ENCODE measurements around the gene GGTLC3.
"Not testable (repeated sequence)": the region's sequence is repeated elsewhere in the genome, so short reads cannot be mapped to it uniquely, and the experiment has no call there.

Gene GGTLC3

DNA sequence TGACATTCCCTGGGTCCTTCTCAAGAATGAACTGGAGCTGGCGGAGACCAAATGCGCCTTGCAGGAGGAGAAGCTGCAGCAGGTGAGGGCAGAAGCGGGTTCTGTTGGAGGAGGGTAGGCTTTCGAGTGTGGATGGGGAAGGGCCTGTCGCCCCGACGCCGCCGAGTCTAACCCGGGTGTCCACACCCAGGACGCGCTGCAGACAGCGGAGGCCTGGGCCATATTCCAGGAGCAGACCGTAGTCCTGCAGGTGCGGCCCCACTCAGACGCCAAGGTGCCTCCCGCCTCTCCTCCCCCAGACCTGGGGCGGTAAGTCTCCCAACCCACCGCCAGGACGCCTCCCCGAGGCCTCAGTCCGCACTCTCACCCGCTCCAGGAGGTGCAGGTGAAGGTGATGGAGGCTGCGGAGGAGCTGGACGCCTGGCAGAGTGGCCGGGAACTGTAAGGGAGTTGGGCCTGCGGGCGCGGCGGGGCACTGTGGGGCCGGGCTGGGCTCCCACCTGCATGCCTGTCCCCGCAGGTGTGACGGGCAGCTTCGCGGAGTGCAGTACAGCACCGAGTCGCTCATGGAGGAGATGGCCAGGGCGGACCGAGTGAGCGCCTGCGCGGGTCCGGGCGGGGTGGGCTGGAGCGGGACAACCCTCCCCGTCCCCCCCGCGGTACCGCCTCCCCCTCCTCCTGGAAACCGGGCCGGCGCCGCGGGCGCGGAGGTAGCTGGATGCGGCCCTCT lies 11.6 kb upstream of the GGTLC3 start:
- in situ Hi-C loops (cut with HindIII; ENCODE audit: low pct_ligation_motif_present, low sequenced_read_pairs); H3K27ac ChIP-seq; H3K27me3 ChIP-seq (replicated peaks); H3K36me3 ChIP-seq (replicated peaks); H3K4me3 ChIP-seq (ENCODE audit: low read depth, low read length); DNase-seq: not testable (repeated sequence)

DNA sequence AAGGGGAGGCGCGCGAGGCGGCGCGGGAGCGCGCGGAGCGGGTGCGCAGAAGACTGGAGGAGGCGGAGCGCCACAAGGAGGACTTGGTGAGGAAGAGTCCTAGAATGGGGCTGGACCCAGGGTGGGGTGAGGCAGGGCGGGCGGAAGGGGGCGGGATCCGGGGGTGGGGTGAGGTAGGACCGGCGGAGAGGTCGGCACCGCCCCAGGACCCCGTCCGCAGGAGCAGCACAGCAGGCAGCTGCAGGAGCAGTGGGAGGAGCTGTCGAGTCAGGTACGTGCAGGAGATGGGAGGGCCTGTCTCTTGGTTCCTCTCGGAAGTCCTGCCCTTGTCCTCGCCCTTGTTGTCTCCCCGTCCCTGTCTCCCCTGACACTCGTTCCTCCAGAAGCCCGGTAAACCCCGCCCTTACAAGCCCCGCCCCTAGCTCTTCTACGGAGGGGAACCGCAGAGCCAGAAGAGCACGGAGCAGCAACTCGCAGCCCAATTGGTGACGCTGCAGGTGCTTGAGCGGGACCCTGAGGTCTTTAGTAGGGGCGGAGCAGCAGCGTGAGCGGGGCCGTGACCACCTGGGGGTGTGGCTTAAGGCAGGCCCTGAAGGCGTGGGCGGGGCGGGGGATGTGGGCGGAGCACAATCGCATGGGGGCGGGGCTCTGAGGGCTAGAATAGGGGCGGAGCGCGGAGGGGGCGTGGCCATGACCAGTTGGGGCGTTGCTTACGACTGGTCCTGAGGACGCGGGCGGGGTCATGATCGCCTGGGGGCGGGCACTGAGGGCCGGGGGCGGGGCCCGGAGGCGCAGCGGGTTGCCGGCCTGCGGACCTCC lies 10.8 kb upstream of the GGTLC3 start:
- H3K27me3 ChIP-seq (replicated peaks); in situ Hi-C loops (cut with HindIII; ENCODE audit: low pct_ligation_motif_present, low sequenced_read_pairs); H3K36me3 ChIP-seq (replicated peaks); H3K4me3 ChIP-seq (ENCODE audit: low read depth, low read length); H3K27ac ChIP-seq: not testable (repeated sequence)
- peak; percentile 47 for DNase-seq

DNA sequence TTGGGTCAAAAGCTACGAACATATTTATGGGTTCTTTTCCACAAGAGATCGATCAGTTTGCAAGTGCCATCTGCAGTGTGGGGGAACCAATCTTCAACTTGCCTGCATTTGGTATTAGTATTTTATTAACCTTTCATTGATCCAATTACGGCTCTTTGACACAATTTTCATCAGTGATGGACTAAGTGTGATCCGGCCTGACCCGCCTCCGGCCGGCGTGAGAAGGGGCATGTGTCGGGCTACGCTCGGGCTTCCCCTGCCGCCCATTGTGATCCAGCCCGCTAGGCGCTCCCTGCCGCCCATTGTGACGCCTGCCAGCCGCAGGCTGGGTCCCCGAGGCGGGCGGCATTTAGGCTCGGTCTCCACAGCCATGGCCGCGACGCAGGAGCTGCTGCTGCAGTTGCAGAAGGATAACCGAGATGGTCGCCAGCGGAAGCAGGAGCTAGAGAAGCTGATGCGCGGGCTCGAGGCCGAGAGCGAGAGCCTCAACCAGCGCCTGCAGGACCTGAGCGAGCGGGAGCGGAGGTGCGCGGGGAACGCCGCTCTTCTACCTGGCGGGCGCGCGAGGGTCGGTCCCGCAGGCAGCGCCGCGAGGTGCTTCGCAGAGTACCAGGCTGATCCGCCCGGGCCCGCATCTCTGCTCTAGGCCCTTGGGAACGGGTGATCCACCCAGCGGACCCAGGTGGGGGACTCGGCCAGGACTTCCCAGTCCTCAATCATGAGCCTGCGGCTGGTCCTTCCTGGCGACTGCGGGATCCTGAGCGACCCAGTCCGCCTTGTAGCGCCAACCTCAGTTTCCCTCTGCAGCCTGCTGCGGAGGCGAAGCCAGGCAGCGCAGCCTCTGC lies 10.0 kb upstream of the GGTLC3 start, which contains the start of gene TMEM191B:
TMEM191B (plus strand) TSS at position 51 of the 845 bp plus-strand sequence; CDS start at position 230, 179 bp downstream.
- DNase-seq; H3K27ac ChIP-seq; H3K36me3 ChIP-seq (replicated peaks); in situ Hi-C loops (cut with HindIII; ENCODE audit: low pct_ligation_motif_present, low sequenced_read_pairs); H3K27me3 ChIP-seq (replicated peaks); H3K4me3 ChIP-seq (ENCODE audit: low read depth, low read length): not testable (repeated sequence)

DNA sequence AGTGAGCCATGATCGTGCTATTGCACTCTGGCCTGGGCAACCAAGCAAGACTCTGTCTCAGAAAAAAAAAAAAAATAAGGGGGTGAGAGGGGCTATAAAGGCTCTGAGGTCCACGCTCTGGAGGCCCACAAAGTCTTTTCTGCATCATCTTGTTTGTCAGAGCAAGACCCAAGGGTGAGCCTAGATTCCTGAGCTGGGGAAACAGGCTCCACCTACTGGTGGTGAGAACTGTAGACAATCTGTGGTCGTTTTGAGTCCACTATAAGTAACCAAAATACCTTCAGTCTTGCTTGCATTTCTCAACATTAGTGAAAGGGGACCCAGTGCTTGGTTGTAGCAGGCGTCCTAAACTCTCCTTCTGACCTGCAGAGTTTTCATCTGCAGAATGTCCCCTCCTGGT lies 5.4 kb upstream of the GGTLC3 start:
- H3K27ac ChIP-seq; H3K36me3 ChIP-seq (replicated peaks); H3K27me3 ChIP-seq (replicated peaks); in situ Hi-C loops (cut with HindIII; ENCODE audit: low pct_ligation_motif_present, low sequenced_read_pairs); H3K4me3 ChIP-seq (ENCODE audit: low read depth, low read length); DNase-seq: not testable (repeated sequence)

DNA sequence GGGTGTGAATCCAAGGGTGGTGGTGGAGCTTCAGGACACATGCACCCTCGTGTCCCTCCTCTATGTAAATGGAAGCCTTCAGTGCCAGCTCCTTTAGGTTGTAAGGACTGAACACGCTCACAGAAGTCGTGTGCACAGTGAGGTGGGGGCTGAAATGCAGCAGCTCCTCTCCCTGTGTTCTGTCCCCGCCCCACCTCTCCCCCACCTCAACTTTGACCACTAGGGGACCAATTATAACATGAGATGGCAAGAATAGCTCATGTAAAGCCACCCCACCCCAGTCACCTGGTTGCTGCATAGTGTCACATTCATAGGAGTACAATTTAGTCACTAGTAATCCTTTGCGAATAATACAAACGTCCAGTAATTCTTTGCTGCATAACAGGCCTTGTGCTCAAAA lies 4.8 kb upstream of the GGTLC3 start:
- H3K27me3 ChIP-seq (replicated peaks); DNase-seq; H3K27ac ChIP-seq; in situ Hi-C loops (cut with HindIII; ENCODE audit: low pct_ligation_motif_present, low sequenced_read_pairs); H3K4me3 ChIP-seq (ENCODE audit: low read depth, low read length); H3K36me3 ChIP-seq (replicated peaks): not testable (repeated sequence)

DNA sequence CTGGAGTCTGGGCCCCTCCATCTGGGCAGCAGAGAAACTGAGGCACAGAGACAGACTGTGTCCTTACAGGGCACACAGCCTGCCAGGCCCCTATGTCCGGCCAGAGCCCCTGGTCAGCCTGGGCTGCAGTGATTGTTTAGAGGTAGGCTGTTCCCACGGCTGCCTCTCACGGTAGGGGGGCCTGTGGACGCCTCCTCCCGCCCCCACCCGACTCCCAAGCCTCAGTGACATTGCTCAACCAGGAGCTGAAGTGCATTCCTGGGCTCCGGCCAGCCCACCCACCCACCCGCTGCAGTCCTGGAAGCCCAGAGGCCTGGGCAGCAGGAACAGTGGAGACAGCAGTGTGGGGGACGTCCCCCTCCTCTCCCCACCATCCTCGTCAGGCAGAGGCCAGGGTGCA lies 4.5 kb downstream of the GGTLC3 start:
- H3K36me3 ChIP-seq (replicated peaks); in situ Hi-C loops (cut with HindIII; ENCODE audit: low pct_ligation_motif_present, low sequenced_read_pairs); H3K27ac ChIP-seq; H3K4me3 ChIP-seq (ENCODE audit: low read depth, low read length); H3K27me3 ChIP-seq (replicated peaks); DNase-seq: not testable (repeated sequence)

DNA sequence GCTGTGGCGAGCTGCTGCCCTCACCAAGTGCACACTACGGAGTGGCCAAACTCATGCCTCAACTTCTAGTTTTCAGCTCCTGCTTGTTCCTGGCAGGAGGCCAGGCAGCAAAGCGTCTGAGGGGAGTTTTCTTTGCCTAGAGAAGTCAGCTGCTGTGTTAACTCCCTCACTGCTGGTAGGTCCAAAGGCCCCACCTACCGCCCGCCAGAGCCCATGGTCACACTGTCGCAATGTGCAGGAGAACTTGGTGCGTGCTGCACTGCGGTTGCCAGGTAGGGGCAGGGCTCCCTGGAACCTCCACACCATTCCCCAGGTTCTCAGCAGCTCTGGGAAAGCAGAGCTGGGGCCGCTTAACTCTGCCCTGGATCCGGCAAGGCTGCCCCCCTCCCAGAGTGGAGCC lies 5.6 kb downstream of the GGTLC3 start:
- in situ Hi-C loops (cut with HindIII; ENCODE audit: low pct_ligation_motif_present, low sequenced_read_pairs); H3K36me3 ChIP-seq (replicated peaks); H3K27me3 ChIP-seq (replicated peaks); H3K27ac ChIP-seq; H3K4me3 ChIP-seq (ENCODE audit: low read depth, low read length); DNase-seq: not testable (repeated sequence)

DNA sequence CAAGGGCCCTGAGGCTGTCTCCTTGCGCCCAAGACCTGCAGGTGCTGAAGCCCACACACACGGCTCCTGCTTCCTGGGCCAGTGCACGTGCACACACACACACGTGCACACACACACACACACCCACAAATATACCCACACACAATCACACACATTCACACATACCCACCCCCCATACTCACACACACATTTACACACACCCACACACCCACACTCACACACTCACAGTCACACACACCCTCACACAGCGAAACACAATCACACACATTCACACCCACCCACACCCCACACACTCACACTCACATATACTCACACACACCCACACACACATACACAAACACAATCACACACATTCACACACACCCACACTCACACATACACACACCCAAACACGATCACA lies 6.6 kb downstream of the GGTLC3 start:
- H3K36me3 ChIP-seq (replicated peaks); H3K27me3 ChIP-seq (replicated peaks); DNase-seq; in situ Hi-C loops (cut with HindIII; ENCODE audit: low pct_ligation_motif_present, low sequenced_read_pairs); H3K4me3 ChIP-seq (ENCODE audit: low read depth, low read length); H3K27ac ChIP-seq: not testable (repeated sequence)

DNA sequence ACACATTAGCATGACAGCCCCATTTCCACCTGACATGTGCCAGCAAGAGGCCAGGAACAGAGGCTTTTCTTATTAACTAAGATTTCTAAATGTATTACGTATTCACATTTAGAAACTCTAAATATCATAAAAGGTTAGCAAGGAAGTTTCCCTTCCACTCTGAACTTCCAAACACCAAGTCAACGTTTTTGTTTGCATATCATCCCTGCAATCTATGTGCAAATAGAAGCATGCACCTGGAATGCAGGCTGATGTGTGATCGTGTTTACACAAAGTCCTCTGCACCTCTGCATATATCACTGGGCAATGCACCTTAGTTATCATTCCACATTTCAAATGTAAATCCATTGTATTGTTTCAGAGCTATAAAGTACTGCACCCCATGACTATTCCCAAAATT lies 21.7 kb downstream of the GGTLC3 start:
- in situ Hi-C loops (cut with HindIII; ENCODE audit: low pct_ligation_motif_present, low sequenced_read_pairs); DNase-seq; H3K4me3 ChIP-seq (ENCODE audit: low read depth, low read length); H3K27ac ChIP-seq; H3K27me3 ChIP-seq (replicated peaks); H3K36me3 ChIP-seq (replicated peaks): not testable (repeated sequence)
